ENCODE data around the gene PHACTR1.
A peak's percentile ranks its signal among the peaks of the same experiment; 100 is the strongest.
"Not testable (repeated sequence)": the region's sequence is repeated elsewhere in the genome, so short reads cannot be mapped to it uniquely, and the experiment has no call there.

PHACTR1 gene

GRCh38 chr6:13116155-13116554 is 399.6 kb downstream of the PHACTR1 start:
- peak in 2 of 4 experiments; percentile 16 to 34 for DNase-seq

GRCh38 chr6:13117570-13117969 is 401.0 kb downstream of the PHACTR1 start:
- no peak for DNase-seq

- DNase-seq = no peak
Measured at GRCh38 chr6:13119549-13119948, 403.0 kb downstream of the PHACTR1 start.

DNA sequence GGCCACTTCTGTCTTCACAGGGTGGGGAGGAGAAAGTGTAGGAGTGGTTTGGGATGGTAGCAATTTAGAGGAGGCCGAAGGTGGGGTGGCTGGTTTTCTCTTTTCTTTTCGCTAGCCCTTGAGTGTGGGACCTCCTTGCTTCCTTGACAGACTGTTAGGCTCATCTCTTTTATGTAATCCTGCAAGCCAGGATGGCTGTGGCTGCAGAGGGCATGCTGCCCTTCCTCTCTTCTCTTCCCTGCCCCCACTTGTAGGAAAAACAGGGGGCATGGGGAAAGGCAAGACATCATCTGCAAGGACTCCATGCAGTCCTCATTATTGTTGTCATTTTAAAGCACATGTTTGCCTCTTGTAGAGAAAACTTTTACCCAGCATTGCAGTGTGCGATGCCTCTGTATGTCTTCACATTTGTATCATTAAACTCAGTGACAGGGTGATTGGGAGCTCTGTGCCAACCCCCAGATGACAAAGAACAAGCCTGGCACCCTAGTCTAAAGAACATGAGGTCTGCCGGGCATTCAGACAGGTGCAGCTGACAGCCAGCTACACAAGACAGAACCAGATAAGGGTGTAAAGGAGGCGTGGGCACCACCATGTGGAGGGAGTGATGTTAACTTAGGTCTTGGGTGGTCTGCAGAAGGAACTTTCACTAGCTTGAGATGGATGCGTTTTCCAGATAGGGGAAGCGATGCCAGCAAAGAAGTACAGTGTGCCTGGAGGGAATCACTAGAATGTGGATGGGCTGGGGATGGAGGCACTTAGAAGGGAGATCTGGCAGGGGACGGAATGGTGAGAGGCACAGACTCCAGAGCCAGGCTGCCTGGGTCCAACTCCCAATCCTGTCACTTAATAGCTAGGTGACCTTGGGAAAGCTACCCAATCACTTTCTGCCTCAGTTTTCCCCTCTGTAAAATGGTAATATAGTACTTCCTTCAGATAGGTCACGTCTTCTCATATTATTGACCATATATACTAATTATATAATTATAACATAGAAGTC is 404.2 kb downstream of the PHACTR1 start:
- DNase-seq = no peak

GRCh38 chr6:13124131-13124530 is 407.6 kb downstream of the PHACTR1 start:
- no peak for DNase-seq

DNA sequence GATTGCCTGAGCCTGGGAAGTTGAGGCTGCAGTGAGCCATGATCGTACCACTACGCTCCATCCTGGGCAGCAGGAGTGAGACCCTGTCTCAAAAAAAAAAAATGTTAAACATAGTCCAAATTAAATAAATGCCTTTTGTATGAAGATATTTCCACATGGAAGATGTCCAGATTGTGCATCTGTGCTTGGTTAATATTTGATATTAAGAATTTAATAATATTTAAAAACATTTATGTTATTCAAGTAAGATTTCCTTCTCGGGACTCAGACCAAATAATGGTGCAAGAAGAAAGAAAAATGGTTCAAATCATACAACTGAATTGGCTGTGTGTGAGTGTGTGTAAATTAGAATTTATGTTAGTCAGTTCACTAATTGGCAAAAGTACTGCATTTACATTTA is 409.3 kb downstream of the PHACTR1 start:
- no peak for DNase-seq

DNA sequence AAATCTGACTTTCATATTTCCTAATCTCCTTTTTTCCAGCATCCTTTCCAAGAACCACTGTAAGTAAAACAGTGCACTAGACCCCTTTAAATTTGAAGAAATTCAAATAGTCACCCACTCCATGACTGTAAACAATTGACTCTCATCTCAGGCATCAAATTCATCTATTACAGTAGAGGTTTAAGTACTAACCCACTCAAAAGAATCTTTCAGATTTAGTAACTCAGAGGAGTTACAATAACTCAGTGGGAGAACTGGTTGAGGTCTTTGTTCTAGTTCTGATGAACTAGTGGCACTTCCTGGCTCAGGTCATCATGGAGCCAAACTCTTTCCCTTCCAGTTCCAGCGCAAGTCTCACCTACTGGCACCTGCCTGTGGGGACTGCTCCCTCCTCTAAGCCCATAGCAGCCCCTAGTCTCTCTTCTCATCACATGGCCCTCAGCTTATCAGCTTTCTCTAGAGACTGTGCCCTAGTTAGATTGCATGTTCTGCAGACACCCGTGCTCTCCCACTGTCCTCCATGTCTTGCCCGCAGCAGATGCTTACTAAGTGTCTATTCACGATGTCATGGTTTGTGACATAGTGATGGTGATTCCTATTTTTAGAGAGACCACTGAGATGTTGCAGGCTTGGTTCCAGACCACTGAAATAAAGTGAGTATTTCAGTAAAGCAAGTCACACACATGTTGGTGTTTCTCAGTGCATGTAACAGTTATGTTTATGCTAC is 415.5 kb downstream of the PHACTR1 start:
- no peak for DNase-seq

DNA sequence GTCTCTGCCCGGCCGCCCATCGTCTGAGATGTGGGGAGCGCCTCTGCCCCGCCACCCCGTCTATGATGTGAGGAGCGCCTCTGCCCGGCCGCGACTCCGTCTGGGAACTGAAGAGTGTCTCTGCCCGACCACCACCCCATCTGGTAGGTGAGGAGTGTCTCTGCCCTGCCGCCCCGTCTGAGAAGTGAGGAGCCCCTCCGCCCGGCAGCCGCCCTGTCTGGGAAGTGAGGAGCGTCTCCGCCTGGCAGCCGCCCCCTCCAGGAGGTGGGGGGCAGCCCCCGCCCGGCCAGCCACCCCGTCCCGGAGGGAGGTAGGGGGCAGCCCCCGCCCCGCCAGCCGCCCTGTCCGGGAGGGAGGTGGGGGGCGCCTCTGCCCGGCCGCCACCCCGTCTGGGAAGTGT is 417.3 kb downstream of the PHACTR1 start:
- DNase-seq = not testable (repeated sequence)

DNA sequence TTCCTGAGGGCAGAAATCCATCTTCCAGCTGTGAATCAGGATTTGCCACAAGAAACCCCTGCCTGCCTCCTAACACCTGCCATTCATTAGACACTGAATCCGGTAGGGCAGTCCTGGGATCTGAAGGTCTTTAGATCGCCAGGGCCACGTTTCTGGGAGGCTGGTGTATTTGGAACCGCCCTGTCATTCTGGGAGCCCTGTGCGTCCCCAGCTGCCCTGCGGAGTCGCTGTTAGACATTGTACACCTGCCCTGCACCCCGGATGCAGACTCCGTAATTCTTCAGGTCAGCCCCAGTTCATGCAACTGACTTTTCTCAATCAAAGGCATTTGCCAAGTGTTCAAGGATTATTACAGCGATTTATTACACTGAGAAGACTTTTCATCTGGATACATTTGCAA is 418.6 kb downstream of the PHACTR1 start:
- DNase-seq = no peak

DNA sequence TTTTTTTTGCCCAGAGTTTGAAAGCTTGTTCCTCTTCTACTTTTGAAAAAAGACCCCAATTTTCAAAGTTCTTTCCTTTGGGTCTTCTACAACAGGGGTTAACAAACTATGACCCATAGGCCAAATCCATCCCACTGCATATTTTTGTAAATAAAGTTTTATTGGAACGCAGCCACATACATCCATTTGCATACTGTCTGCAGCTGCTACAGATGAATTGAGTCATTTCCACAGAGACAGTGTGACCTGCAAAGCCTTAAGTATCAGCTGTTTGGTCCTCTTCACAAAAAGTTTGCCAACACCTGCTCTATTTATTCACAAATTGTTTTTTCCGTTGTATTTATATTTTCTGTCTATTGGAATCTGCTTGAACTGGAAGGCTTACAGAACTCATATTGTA is 422.6 kb downstream of the PHACTR1 start:
- no peak for DNase-seq

DNA sequence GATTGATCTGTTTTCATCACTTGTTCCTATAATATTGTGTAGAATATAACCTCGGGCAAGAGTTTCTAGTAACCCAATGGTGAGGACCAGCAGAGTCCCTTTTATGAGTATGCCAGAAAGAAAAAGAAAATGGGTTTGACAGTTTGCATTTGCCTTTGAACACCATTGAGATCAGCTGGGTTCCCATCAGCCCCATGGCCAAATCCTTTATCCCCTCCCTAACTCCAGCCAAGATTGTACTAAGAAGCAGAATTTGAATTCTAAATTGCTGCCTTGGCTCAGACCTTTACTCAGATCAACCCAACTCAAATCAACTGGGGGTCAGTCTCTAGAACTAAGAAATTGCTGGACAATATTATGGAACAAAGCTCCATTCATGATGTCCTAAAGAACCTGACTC is 424.4 kb downstream of the PHACTR1 start:
- no peak for DNase-seq

DNA sequence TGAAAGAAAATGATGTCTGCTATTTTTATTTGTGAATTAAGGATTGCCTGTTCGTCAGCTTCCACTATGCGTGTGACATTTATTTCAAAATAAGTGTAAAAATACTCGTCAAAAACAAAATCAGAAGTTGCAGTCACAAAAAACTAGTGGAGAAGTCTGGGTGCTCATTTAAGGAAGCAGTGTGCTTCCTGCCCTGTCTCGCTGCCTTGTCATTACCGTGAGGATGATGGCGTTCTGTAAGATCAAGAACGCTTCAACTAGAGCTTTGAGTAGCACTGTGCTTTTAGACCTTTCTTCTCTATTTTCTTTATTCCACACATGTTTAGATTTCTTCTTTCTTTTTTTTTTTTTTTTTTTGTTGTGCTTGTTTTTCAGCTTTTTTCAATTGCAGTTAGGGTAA is 424.8 kb downstream of the PHACTR1 start:
- peak; percentile 28 to 66 (median 54) for DNase-seq

DNA sequence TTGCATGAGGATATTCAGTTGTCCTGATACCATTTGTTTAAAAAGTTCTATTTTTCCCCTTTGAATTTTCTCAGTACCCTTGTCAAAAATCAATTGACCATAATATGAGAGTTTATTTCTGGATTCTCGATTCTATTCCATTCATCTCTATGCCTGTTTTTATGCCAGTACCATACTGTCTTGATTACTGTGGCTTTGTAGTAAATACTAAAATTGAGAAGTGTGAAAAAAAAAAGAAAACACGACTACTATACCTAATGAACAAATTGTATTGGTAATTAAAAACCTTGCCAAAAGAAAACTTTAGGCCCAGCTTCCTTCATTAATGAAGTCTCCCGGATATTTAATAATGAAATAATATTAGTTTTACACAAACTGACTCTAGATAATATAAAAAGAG is 426.0 kb downstream of the PHACTR1 start:
- DNase-seq = no peak

- no peak for DNase-seq
Measured at GRCh38 chr6:13146442-13146841, 429.9 kb downstream of the PHACTR1 start.

DNA sequence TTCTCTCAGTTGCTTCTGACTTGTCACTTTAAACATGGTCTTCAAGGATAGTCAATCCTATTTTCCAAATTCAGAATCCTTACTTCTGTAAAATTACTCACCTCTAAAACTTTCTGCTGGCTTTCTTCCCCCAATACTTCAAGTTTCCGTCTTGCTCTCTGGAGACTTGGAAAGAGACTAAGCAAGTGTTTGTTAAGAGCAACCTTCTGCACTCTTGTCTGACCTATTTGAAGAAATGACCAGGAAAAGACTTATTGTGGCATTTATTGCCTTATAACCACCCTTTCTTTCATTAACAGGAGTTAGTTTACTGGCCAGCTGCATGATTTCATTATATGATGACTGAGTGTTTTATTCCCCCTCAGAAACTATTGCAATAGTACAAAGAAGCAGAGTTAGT is 430.8 kb downstream of the PHACTR1 start:
- no peak for DNase-seq

DNA sequence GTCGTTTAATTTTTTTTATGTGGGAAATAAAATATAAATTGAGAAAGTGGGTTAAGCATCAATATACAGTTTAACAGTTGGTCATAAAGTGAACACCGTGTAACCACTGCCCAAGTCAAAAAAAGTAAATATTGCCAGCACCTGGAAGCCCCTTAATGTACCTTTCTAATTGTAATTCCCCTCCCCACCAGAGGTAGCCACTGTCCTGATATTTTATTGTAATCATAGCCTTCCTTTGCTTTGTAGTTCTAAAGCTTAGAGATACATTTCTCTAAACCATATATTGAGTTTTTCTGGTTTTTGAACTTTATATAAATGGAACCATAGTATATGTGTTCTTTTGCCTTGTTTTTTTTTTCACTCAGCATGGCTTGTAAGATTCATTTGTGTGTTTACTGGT is 431.2 kb downstream of the PHACTR1 start:
- DNase-seq = no peak

DNA sequence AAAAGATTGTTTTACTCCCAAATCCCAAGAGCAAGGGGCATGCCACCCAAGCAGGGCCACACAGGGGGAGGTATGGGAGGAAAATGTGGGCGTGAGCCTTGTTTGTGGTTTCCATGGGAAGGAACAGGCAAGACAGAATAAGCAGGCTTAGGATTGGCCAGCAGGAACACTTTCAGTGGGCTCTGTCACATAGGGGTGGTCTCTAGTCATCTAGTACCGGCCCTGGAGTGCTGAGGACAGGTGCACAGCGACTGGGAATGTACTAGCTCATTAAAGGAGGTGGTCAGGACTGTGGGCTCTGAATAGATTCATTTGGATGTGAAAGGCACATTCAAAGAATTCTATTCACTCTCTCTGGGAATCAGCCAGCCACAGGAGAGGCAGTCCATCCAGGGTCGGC is 436.2 kb downstream of the PHACTR1 start:
- no peak for DNase-seq

DNA sequence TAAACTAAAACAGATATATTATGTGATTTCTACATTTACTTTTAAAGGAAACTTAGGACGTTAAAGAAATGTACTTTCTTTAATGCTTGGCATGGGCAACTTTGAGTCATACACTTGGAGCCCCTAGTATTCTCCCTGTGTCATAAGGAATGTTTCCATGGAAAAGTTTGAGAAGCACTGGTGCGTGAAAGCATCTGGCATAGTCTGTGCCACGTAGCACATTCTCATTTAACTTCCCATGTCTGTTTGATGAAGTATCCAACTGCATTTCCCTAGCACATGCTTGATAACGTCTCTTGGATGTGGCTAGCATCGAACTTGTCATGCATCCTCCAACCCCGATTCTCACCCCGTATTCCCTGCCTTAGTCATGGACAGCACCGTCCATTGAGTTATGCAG is 439.8 kb downstream of the PHACTR1 start:
- no peak for DNase-seq

GRCh38 chr6:13157293-13157692 is 440.7 kb downstream of the PHACTR1 start:
- no peak for DNase-seq

DNA sequence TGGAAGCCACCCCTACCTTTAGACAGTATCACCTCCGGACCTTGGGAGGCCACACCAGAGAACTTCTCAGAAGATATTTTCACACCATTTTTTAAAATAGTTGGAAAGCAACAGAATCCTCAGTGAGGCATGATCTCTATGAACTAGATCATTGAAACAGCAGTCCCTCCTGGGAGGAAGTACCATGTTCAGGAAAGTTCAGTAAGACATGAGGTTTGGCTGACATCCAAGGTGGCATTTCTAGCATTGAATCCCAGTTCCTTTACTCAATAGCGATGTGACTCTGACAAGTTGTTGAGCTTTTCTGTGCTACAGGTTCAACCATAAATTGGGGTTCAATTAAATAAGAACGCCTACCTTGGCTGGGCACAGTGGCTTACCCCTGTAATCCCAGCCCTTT is 442.7 kb downstream of the PHACTR1 start:
- DNase-seq = peak; percentile 72 to 87 (median 78)

DNA sequence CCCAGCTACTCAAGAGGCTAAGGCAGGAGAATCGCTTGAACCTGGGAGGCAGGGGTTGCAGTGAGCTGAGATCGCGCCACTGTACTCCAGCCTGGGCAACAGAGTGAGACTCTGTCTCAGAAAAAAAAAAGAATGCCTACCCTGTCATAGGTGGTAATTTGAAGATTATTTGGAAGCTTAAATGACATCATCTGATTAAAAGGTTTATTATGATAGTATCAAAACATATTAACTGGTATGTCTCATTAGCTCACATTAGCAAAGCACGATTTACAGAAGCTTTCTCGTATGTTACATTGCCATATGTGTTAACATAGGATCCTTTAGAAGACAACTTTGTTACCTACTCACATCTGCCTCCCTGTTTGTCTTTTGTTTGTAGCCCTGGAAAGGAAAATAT is 443.3 kb downstream of the PHACTR1 start:
- not testable (repeated sequence) for DNase-seq

GRCh38 chr6:13163161-13163944 is 446.8 kb downstream of the PHACTR1 start:
- DNase-seq = peak in 3 of 4 experiments; percentile 6 to 45 (median 41)

- DNase-seq = no peak
Measured at GRCh38 chr6:13164291-13164690, 447.7 kb downstream of the PHACTR1 start.

Data from suppressor macrophage (primary cell).